SK-N-MC (cell line): Measurements from ENCODE around the gene MRPS18B.

ENCODE experiments used
- DNase-seq: peaks from one replicate; pipeline ENCODE4 v3.0.0-alpha.2; 2011; ENCODE audit warnings: low read depth, low spot score
- H3K27ac ChIP-seq: fragments of 200-600 bp; sonication (generic); 2 replicates; pipeline ENCODE4 v1.5.1; 2016; ENCODE audit warnings: mixed run types
- H3K36me3 ChIP-seq: fragments of 200-600 bp; sonication (generic); 2 replicates; pipeline ENCODE4 v1.6.1; 2017; ENCODE audit warnings: antibody characterized with exemption, low read length, mixed read lengths; ENCODE audit not compliant: insufficient read depth
- H3K4me3 ChIP-seq: fragments of 200-600 bp; sonication (generic); 2 replicates; pipeline ENCODE4 v1.5.1; 2016
- H3K9ac ChIP-seq: fragments of 200-600 bp; sonication (generic); 2 replicates; pipeline ENCODE4 v1.8.0; 2017; ENCODE audit warnings: mixed run types, mixed read lengths; ENCODE audit not compliant: insufficient read length
- H3K9me3 ChIP-seq: fragments of 200-600 bp; sonication (generic); 2 replicates; pipeline ENCODE4 v1.6.1; 2017; ENCODE audit warnings: low read depth, mild to moderate bottlenecking, antibody characterized with exemption, low read length, moderate library complexity, mixed read lengths
- EZH2 ChIP-seq: fragments of 200-600 bp; sonication (generic); IDR thresholded peaks from one replicate; pipeline ENCODE4 v1.6.1; 2017; ENCODE audit warnings: antibody characterized with exemption
- FOXP2 ChIP-seq: optimal IDR thresholded peaks from 2 replicates; pipeline ENCODE3; 2011; ENCODE audit warnings: mild to moderate bottlenecking, moderate library complexity; ENCODE audit not compliant: insufficient read depth; ENCODE audit errors: extremely low read length, control extremely low read depth
- POLR2AphosphoS5 ChIP-seq: IDR thresholded peaks from 2 replicates; pipeline ENCODE4 v1.6.1; 2012; ENCODE audit warnings: mild to moderate bottlenecking, low read depth, low read length, borderline replicate concordance

The MRPS18B gene

GRCh38 chr6:30612213-30612612 lies 5.4 kb upstream of the MRPS18B start:
- H3K9ac ChIP-seq, result peak overlapping the region; percentile 37
- H3K4me3 ChIP-seq, result 0 out of 2 replicates have a peak overlapping the region, but pooled peaks have one; percentile 3
- H3K9me3 ChIP-seq, result no peaks in the 10 kb centered on the region
- H3K36me3 ChIP-seq, result peaks cover 47% of the 10 kb centered on the region
- DNase-seq, result no peak
- TF ChIP-seq POLR2AphosphoS5 (no peak), FOXP2 (no peak), EZH2 (no peak)
- H3K27ac ChIP-seq, result peak overlapping the region; percentile 100

GRCh38 chr6:30612687-30613248 lies 4.9 kb upstream of the MRPS18B start:
- H3K27ac ChIP-seq, result peak overlapping the region; percentile 100
- 0 out of 2 replicates have a peak overlapping the region, but pooled peaks have one; percentile 3 for H3K4me3 ChIP-seq
- DNase-seq, result no peak
- peaks cover 41% of the 10 kb centered on the region for H3K36me3 ChIP-seq
- H3K9me3 ChIP-seq, result no peaks in the 10 kb centered on the region
- peak overlapping the region; percentile 37 for H3K9ac ChIP-seq
- TF ChIP-seq FOXP2 (no peak), POLR2AphosphoS5 (peak; percentile 20), EZH2 (no peak)

- Histone ChIP-seq H3K36me3 (peaks cover 34% of the 10 kb centered on the region), H3K4me3 (no peak overlapping the region; the same call in 1 of the 2 replicates), H3K27ac (peak overlapping the region; percentile 100), H3K9ac (peak overlapping the region; percentile 100), H3K9me3 (no peaks in the 10 kb centered on the region)
- TF ChIP-seq EZH2, result no peak
- no peak; the same call in 1 of the 2 replicates for TF ChIP-seq POLR2AphosphoS5
- TF ChIP-seq FOXP2, result no peak
- no peak for DNase-seq
These were observed 4.2 kb upstream of the MRPS18B start for GRCh38 chr6:30613251-30614043.

GRCh38 chr6:30614044-30614842 lies 3.4 kb upstream of the MRPS18B start:
- TF ChIP-seq POLR2AphosphoS5 (peak; percentile 63; the same call in 1 of the 2 replicates), EZH2 (no peak), FOXP2 (no peak)
- DNase-seq, result no peak
- Histone ChIP-seq H3K9me3 (no peaks in the 10 kb centered on the region), H3K4me3 (peak overlapping the region; percentile 99), H3K9ac (peak overlapping the region; percentile 100), H3K27ac (peak overlapping the region; percentile 100), H3K36me3 (peaks cover 28% of the 10 kb centered on the region)

GRCh38 chr6:30614843-30615218 lies 2.8 kb upstream of the MRPS18B start:
- H3K9ac ChIP-seq, result peak overlapping the region; percentile 100
- peaks cover 28% of the 10 kb centered on the region for H3K36me3 ChIP-seq
- TF ChIP-seq POLR2AphosphoS5, result peak; percentile 28; the same call in 1 of the 2 replicates
- no peak for TF ChIP-seq EZH2
- peak overlapping the region; percentile 99 for H3K4me3 ChIP-seq
- no peaks in the 10 kb centered on the region for H3K9me3 ChIP-seq
- H3K27ac ChIP-seq, result peak overlapping the region; percentile 100
- DNase-seq, result peak; percentile 99

- Histone ChIP-seq H3K36me3 (peaks cover 27% of the 10 kb centered on the region), H3K9me3 (no peaks in the 10 kb centered on the region), H3K27ac (peak overlapping the region; percentile 100), H3K9ac (peak overlapping the region; percentile 100), H3K4me3 (peak overlapping the region; percentile 99)
- TF ChIP-seq POLR2AphosphoS5, result peak; percentile 87
- TF ChIP-seq EZH2, result no peak
- peak; percentile 58 for DNase-seq
These were observed 2.3 kb upstream of the MRPS18B start for GRCh38 chr6:30615219-30615957.

GRCh38 chr6:30615958-30616810 lies 1.5 kb upstream of the MRPS18B start:
- Histone ChIP-seq H3K36me3 (peaks cover 35% of the 10 kb centered on the region), H3K9ac (peak overlapping the region; percentile 100), H3K9me3 (no peaks in the 10 kb centered on the region), H3K27ac (peak overlapping the region; percentile 100), H3K4me3 (peak overlapping the region; percentile 99)
- DNase-seq, result no peak
- TF ChIP-seq POLR2AphosphoS5 (peak; percentile 80), FOXP2 (no peak), EZH2 (no peak)
